Measurements from ENCODE around the gene NUCKS1.
"Not testable (repeated sequence)": the region's sequence is repeated elsewhere in the genome, so short reads cannot be mapped to it uniquely, and the experiment has no call there.

Gene NUCKS1

DNA sequence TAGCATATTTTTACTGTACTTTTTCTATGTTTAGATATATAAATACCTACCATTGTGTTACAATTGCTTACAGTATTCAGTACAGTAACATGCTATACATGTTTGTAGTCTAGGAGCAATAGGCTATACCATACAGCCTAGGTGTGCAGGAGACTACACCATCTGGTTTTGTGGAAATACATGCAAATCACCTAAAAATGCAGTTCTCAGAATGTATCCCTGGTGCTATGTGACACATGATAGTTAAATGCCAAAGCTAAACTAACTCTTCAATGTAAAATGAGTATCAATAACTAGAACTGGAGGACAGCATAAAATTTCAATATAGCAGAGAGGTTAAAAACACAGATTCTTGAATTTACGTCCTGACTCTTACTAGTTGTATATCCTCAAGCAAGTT lies 14.8 kb downstream of the NUCKS1 start:
- DNase-seq (ENCODE audit: insufficient read length, low spot score) (no peak), FAIRE-seq (peak; percentile 11)

DNA sequence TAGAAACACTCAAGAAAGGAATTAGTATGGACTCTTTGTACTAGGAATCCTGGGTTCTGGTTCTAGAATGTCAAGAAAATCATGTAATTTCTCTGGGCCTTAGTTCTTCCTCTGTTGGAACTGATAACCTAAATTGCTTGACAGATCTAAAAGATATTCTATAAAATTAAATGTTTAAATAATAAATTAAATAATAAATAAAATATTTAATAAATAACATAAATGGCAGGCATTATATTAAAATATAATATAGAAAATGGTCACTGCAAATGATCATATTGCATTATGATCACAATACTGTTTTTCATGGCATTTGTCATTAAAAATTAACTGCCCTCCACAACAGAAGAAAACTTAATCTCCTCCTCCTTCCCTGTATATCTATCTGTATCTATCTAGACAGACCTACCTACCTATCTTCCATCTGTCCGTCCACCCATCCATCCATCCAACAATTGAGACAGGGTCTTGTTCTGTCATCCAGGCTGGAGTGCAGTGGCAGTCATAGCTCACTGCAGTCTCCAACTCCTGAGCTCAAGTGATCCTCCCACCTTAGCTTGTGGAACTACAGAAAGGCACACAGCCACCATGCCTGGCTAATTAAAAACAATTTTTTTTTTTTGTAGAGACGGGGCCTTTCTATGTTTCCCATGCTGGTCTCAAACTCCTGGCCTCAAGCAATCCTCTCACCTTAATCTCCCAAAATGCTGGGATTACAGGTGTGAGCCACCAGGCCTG lies 16.4 kb downstream of the NUCKS1 start:
- no peak for FAIRE-seq
- DNase-seq (ENCODE audit: insufficient read length, low spot score) = no peak

DNA sequence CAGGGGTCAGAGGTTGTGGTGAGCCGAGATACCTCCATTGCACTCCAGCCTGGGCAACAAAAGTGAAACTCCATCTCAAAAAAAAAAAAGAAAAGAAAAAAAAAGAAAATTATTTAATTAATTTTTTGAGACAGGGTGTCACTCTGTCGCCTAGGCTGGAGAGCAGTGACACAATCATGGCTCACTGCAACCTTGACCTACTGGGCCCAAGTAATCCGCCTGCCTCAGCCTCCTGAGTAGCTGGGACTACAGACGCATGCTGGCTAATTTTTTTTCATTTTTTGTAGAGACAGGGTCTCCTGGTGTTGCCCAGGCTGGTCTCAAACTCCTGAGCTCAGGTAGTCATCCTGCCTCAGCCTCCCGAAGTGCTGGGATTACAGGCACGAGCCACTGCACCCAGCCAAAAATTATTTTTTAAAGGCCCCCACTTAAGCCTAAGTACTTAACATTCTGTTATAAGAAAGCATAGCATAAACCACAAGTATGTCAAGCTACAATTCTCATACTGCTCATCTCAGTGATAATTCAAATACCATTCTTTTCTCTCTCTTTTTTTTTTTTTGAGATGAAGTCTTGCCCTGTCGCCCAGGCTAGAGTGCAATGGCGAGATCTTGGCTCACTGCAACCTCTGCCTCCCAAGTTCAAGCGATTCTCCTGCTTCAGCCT lies 19.9 kb downstream of the NUCKS1 start:
- DNase-seq (ENCODE audit: insufficient read length, low spot score) (no peak), FAIRE-seq (no peak)

DNA sequence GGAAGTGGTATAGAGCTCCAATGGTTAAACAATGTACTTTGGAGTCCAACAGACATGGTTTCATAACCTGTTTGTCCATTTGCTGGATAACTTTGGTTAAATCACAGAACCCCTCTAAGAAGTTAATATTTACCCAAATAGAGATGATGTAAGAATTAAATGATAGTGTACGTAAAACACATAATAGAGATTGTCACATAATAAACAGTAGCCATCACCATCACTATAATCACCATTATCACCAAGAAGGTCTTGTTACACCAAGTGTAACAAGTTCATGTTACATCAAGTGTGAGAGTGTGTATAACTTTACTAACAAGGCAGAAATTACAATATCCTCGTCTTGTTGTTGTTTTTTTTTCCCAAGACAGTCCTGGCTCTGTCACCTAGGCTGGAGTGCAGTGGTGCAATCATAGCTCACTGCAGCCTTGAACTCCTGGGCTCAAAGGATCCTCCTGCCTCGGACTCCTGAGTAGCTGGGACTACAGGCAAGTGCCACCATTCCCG lies 23.3 kb downstream of the NUCKS1 start:
- FAIRE-seq (no peak), DNase-seq (ENCODE audit: insufficient read length, low spot score) (no peak)

DNA sequence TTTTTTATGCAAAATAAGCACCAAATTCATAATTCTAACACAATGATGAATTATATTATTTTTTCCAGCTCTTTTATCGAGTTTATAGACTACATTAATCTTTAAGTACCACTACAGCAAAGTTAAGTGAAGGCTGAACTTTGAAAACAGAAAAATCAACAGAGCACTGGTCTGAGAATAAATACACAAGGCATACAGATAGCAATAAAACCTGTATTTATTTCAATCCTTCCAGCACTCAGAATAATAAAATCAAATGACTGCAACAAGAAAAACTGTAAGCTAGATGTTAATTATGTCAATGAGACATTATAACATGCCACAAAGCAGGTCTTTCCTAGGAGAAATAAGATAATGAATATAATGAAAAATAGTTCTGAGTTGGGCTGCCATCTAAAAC lies 24.5 kb downstream of the NUCKS1 start:
- FAIRE-seq = no peak
- no peak for DNase-seq (ENCODE audit: insufficient read length, low spot score)

DNA sequence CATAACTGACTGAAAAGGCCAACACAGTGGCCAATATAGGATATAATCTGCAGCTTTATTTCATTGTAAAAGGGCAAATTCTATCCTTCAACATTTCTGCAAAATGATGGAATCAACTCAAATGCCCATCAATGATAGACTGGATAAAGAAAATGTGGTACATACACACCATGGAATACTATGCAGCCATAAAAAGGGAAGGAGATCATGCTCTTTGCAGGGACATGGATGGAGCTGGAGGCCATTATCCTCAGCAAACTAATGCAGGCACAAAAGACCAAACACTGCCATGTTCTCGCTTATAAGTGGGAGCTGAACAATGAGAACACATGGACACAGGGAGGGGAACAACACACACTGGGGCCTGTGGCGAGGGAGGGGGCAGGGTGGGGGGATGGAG lies 29.2 kb downstream of the NUCKS1 start:
- not testable (repeated sequence) for FAIRE-seq; DNase-seq (ENCODE audit: insufficient read length, low spot score)

DNA sequence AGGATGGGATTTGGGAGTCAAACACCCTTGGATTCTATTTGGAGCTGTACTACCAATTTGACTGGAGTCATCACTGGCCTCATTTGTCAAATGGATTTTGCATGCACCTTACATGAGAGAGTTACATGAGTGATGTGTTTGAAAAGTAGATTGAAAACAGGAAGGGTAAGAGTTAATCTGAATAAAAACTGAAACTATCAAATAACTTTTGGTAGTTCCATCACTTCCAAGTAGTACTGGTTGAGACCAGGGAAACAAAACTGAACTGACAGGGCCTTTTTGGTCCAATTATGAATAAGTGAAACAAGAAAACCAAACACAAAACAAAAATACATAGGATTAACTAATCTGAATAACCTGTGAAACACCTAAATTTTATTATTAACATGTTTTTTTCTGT lies 30.2 kb downstream of the NUCKS1 start:
- FAIRE-seq = peak; percentile 74
- no peak for DNase-seq (ENCODE audit: insufficient read length, low spot score)

DNA sequence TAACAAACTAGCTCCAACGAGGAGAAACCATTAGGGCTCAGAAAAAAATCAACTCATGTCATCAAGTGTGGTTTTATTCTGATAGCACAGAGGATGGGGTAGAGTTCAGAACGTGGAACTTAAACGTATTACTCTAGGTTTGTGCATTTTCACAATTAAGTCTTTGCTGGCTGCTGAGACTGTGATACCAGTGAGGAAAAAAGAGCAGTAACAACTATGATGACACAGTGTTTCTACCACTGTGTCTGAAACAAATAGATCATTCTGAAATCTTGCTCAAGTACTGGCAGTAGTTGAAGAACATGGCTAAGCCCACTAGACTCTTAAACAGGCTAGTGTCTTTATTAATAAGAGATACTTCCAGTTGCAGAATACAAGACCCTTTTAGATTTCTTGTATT lies 31.0 kb downstream of the NUCKS1 start:
- FAIRE-seq (no peak), DNase-seq (ENCODE audit: insufficient read length, low spot score) (no peak)

DNA sequence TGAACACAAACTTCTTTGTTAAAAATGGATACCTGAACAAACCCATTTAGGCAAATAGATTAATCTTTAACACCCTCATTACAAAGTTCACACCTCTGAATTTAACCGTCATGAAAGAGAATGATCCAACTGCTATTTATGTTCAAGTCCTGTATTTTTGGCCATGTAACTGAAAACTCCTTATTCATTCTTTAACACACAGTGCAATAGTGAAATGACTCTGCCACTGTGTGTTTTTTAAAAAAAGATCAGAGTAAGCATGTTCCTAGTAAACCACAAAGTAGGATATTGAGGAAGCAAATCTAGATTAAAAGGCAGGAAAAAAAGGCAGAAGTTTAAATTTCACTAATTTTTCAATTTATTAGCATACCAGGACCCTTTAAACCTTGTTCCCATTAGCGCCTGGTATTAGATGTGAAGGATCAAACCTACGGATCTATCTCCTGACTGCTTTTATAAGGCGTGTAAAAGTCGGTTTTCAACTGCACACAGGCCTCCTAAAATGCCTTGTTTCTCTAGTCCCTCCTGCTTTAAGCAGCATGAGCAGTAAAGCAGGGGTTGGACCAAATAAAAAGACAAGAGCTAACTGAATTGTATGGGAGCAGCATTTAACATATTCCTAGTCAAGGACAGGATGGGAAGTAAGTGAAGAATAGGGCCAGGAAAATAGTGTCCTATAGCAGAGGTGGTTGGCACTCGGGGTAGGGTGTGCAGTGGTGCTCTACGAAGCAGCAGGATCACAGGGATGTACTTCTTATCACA lies 33.4 kb downstream of the NUCKS1 start:
- no peak for FAIRE-seq
- DNase-seq (ENCODE audit: insufficient read length, low spot score) = no peak

DNA sequence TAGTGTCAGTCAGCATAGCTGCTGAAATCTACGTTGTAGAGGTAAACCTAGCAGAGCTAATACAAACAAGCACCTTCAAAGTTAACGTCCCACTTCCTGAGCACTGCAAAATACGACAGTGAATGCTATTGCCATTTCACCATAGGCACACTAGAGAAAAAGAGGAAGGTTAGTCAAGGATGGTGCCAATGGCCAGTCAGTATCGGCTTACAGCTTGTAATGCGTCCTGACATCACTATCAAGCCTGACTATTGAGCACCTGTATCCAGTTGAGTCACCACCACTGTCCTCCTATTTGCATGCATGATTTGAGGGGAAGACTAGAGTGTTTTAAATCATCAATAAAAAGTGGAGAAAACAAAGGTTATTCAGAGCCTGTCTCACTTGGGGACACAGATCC lies 34.4 kb downstream of the NUCKS1 start:
- FAIRE-seq (no peak), DNase-seq (ENCODE audit: insufficient read length, low spot score) (no peak)

DNA sequence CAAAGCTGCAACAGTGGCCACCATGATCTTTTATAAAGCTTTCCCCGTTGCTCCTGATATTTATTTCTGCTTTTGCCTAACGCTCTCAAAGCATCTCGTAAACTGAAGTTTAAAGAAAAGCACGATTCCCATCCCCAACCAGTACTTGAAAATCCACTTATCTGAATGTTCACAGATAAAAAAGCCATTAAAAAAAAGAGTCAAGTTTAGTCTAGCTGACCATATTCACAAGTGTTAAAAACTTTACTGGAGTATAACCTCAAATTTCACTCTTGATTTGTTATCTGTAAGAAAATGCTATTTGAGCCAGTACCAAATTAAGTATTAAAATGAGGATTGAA lies 35.1 kb downstream of the NUCKS1 start:
- no peak for FAIRE-seq

DNA sequence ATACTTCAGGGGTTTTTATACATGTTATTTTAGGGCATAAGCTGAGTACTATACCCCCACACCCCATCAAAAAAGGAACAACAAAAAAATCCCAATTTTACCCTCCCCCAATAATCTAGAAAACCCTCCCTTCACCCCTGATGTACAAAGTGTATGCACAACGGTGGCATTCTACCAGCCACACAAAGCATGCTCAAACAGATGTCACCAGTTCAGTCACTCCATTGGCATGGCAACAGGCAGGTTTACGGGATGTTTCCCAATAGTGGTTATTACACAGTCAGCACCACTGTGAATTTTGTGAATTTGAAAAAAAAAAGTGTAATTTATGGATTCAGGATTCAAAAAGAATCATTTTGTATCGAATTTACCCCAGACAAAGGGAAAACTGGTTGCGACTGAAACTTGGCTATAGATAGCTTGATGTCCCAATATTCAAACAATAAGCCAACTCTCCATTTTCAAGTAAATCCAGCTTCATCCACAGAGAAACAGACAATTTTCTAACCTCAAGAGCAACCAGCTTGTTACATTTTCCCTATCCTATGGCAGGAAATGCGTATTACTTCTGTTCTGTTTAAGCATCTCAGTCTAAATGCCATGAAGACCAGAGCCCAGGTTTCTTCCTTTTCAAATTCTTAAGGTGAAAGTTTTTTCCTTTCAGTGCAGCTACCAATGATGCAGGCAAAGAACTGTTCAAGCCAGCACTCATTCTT lies 35.6 kb downstream of the NUCKS1 start:
- DNase-seq (ENCODE audit: insufficient read length, low spot score) = no peak
- no peak for FAIRE-seq

More for the DNA sequence above, 35.1 kb downstream of the NUCKS1 start:
- DNase-seq (ENCODE audit: insufficient read length, low spot score) = no peak

DNA sequence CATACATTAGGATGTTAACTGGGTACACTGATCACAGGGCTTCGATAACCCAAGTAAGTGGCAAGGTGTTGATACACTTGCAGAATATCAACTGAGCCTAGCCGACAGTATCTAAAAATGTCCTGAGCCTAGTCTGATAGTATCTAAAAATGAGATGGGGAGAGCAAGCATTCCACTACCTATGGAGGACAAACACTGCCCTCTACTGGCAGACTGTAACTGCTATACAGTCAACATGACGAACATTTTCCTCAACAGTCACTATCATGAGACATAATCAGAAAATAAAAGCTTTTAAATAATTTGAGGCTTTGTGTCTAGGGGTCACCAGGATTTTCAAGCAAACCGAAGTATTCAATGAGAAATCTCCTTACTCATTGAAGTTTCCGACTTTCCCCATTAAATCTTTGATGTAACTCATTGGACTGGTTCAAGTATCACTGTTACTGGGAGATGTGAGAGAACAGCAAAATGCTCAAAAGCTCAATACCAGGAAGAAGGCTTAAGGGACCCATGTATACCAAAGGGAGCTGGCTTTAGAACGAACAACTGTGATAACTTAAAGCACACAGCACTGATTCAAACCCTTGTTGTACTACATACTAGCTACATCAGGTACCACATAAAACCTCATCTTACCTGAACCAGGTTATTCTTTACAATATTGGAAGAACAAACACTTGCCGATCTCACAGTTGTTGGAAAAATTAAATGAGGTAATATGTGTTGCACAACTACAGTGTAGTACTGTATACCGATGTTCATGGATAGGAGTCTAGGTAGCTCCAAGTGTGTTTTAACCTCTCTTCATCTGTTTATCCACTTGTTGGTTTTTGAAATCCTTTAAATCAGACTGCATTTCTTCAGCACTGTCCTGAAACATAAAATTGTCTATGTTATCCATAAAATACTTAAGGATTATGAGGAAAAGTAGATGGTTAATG lies 38.6 kb downstream of the NUCKS1 start:
- DNase-seq (ENCODE audit: insufficient read length, low spot score) = peak; percentile 35
- FAIRE-seq = peak; percentile 78

DNA sequence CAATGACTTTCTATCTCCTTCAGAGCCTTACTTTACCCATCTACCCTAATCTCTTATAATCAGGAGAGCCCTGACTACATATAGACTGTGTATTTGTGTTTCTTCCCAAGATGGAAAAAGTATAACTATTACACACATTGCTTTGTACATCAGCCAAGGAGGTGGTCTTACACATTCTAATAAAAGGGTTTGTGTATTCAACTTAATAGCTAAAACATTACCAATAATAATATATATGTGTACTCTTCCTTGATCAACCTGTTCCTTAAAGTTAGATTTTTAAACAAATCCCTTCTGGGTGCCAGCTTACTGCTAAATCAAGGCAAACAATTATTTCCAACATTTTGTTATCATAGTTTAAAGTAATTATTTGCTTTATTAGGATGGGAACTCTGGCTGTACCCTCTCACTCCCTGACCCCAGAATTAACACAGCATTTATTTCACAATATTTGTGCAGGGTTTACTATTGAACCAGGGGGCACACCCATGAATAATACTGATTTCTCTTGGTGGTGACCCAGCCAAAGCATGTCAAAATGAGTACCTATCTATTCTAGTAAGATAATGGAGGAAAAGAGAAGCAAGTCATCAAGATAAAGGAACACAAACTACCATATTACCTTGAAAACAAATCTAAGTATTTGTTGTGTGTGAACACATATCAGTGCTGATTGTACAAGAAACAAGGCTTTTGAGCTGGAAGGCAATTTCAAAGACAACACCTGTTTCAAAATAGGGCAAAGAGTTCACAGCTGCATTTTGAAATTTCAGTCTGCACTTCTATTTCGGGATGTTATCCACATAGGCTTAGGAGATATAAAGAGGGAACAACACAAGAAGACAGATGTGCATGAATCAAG lies 39.5 kb downstream of the NUCKS1 start:
- no peak for FAIRE-seq
- DNase-seq (ENCODE audit: insufficient read length, low spot score) = no peak

DNA sequence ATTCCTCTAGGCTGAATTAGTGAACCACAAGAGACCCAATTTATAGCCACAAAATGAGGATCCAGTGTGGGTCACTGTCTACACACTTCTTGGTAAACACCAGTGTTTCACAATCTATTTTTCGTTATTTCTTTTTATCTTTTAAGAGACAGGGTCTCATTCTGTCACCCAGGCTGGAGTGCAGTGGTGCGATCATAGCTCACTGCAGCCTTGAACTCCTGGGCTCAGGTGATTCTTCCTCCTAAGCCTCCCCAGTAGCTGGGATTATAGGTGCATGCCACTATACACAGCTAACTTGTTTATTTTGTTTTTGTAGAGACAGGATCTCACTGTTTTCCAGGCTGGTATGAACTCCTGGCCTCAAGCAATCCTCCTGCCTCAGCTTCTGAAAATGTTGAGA lies 40.3 kb downstream of the NUCKS1 start:
- FAIRE-seq (no peak), DNase-seq (ENCODE audit: insufficient read length, low spot score) (no peak)

DNA sequence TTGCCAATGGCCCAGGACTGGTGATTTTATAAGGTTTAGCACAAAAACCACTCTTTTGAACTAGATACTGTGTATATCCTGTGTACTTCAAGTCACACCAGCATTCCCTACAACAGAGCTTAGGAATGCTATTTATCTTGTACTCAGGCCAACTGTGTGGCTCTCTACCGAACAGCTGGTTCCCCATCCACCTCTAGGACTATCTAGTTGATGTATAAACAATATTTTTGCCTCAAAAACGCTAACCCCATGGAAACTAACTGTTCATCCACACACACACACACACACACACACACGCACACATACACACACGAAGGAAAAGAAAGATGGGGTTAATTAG lies 41.0 kb downstream of the NUCKS1 start:
- DNase-seq (ENCODE audit: insufficient read length, low spot score) (no peak), FAIRE-seq (no peak)

DNA sequence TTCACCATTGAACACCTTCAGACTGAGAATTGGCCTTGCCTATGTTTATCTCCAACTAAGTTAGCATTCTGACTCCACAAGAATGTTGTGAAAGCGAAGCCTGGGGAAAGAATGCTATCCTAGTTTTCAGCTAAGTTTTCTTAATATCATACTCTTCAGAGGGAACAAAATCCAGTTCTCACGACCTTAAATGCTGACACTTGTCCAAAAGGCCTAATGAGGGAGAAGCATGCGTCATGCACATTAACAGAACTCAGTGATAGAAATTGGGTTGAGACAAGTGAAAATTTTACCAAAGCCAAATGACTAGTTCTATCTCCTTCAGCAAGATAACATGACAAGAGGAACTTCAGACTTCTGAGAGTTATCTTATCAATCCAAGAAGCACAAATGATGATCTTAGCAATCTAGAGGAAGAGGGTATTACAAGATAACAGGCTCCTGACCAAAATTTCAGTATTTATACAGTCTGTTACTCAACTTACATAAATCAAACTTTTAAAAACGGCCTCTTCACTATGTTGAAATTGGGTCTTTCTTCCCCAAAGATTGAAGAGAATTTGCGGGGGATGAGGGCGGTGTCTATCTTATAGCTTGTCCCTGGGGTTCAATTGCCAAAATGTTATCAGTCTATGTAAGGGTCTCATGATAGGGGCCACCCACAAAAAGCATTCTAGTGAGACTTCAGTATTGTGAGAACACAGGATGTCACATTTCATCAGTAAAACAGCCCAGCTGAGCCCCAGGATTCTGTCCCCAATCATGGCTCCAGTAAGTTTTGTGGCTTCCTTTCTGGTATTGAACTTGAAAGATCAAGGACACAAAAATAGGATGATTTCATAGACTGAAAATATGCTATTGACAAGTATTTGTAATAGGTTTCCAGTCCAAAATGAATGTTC lies 43.1 kb downstream of the NUCKS1 start:
- FAIRE-seq (no peak), DNase-seq (ENCODE audit: insufficient read length, low spot score) (no peak)

DNA sequence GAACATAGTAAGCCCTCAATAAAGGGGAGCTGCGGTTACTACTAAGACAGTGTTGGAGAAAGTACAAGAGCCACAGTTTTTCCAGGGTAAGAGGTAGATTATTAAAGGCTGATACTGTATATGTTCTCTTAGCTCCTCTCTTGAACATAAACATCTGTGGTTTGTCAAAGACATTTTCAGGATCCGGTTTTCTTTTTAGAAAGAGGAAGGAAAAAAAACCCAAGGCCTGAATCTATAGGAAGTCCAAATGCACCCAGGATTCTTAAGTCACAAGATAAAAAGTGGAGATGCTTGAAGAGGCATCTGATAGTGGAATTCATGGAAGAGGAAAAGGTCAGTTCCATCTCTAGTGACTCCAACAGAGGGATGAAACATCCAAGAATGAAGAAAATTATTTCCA lies 45.1 kb downstream of the NUCKS1 start:
- FAIRE-seq (no peak), DNase-seq (ENCODE audit: insufficient read length, low spot score) (no peak)

Measured in GM19239 (cell line).